Activated CD8-positive, alpha-beta memory T cell treated with anti-CD3 and anti-CD28 coated beads, Interleukin-2, amount 50 U/mL, for 4 hours (primary cell): ENCODE results near the gene GP2.
"Not testable (repeated sequence)": the region's sequence is repeated elsewhere in the genome, so short reads cannot be mapped to it uniquely, and the experiment has no call there.

Experiments
- DNase-seq: peaks from one replicate; pipeline ENCODE4 v3.0.0-alpha.2; 2020

GP2 gene

DNA sequence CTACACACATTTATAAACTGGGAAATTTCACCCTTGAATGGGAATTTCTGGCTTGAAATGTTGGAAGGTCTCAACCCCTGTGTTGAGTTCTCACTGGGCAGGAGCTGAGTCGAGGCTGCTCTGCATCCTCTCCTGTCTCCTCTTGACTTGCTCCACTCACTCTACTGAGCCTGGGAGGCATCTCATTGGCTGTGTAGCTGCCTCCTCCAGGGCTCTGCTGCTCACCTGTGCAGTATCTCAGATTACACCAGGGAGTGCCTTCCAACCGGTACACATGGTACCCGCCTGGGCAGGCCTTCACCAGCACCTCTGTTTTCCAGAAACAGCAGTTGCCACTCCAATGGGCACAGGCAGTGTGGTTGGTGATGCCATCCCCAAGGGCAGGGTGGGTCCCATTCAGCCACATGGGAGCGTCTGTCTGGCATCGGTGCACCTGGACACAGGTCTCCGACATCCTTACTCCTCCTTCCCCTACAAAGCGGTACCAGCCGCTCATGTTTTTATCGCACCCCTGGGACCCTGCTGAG, 3.7 kb downstream of the GP2 start:
- DNase-seq: no peak

DNA sequence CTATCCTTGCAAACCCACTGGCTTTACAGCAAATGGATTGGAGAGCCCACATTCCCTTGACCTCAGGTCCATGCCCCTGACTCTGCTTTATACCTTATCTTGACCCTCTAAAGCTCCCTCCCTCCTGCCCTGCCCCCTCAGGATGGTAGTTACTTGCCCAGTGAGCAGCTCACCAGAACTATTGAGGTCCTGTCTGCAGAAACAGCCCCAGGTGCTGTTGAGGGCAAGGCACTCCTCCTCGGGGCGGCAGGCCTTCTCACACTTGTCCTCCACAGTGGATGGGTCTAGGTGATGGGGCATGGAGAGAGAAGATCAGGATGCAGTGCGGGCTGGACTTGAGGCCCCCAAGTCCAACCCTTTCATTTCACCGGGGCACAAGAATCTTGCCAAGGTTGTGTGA, 4.6 kb downstream of the GP2 start:
- DNase-seq: no peak

DNA sequence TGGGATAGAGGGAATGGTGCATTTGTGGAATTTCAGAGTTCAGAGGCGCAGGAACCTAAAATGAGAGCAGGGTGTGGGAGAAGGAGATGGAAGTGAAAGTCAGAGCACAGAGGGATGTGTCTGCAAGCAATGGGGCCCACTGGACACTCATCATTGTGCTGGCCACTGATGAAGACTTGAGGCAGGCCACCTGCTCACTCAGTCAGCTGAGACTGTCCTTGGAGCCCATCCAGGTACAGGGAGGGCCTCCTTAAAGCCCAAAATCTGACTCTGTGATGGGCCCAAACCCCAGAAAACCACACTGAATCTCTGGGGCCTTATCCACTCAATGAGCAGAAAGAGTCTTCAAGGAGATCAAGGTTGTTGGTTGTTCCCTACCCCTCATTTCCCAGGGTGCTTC, 5.6 kb downstream of the GP2 start:
- no peak for DNase-seq

DNA sequence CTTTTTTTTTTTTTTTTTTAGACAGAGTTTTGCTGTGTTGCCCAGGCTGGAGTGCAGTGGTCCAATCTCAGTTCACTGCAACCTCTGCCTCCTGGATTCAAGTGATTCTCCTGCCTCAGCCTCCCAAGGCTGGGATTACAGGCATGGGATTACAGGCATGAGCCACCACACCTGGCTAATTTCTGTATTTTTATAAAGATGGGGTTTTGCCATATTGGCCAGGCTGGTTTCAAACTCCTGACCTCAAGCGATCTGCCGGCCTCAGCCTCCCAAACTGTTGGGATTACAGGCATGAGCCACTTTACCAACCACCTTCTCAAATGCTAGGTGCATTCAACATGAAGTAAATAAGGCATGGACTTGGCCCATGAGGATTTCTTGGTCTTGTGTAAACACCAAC, 6.3 kb downstream of the GP2 start:
- DNase-seq: not testable (repeated sequence)

DNA sequence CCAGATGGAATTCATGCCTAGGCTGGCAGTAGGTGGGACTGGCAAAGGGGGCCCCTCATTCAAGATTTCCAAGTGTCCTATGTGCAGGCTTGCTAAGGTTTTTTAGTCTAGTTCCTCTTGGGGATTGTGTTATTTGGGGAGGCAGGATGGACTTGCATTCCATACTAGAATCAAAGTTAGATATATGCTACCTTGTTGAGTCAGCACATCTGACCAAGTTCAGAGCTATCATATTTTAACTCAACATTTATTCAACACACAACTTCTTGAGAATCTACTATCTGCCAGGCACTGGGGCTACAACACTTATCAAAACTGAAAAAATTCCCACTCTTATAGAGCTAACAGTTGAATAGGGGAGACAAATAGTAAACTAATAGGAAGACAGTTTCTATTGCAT, 6.7 kb downstream of the GP2 start:
- DNase-seq: no peak

DNA sequence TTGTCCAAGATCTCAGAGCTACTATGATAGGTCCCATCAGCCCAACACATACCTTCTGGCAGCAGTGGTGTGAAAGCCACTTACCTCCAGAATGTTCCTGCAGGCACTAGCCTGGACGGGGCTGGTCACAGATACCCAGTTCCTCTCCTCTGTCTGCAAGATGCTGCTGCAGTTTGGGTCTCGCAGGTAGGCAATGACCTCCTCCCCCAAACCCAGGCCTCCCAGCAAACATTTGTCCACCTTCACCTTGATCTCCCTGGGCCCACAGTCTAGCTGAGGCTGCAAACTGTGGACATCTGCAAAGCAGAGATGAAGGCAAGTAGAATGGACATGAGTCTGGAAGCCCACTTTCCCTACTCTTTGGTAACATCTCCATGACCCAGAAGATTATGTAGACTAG, 7.1 kb downstream of the GP2 start:
- no peak for DNase-seq

DNA sequence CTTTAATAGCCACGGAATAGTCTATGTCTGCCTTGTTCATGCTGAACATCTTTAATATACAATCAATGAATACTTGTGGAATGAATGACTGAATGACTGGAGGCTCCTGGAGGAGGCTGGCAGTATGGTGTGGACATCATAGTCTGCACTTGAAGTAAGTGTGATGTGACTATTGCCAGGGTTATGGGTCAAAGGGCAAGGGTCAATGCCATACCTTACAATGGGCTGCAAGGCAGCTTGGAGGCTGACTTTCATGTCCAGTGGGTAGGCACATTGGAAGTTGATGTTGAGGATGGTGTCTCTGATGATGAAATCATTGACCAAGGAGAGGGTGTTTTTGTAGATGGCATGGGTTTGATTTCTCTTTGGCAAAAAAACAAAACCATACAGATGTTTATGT, 7.9 kb downstream of the GP2 start:
- no peak for DNase-seq

DNA sequence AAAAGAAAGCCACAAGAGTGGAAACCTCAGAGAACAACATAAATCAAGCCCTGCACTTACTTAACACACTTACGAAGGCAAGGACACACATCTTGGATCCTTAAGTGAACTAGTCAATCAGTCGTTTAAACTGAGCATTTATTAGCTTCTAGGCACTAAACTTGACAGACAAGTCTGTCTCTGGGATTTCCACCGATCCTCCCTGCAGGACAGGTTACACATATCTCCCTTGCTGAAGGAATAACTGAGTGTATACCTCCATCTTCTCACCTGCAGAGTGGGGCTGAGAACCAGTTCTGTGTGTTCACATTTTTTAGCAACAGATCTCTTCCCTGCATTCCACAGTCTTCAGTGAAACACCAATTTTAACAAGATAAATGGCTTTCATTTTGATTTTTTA, 8.9 kb downstream of the GP2 start:
- no peak for DNase-seq

DNA sequence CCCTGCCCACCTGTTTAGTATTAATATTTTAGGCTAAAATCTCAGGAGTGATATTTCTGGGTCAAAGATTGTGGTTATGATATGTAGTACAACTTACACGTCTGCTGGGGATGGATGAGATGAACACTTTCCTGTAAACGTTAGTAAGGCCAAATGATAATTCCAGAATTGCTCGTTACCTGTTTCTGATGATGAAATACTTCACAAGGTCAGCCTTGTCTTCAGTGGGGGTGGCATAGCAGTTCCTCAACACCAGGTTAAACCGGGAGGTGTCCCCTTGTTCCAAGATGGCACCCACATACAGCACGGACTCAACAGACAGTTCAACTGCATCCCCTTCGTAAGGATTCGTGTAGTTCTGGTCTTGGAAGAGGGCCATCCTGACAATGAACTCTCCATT, 9.3 kb downstream of the GP2 start:
- DNase-seq: no peak

DNA sequence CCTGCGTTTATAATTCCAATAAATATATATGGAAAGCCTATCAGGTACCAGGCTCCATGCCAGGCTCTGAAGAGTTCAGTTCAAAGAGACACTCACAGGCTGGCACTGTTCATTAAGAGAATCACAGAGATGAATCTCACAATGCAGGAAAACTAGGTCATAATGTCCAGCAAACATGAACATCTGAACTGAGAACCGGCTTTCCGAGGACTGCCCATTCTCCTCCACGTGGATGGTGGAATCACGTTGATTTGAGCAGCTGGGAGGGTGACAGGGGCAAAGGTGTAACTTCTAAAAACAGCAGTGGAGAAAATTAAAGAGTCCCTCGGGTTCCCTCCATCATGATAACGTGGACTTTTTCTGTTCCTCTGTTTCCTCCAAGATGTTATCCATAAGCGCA, 10.2 kb downstream of the GP2 start:
- no peak for DNase-seq

DNA sequence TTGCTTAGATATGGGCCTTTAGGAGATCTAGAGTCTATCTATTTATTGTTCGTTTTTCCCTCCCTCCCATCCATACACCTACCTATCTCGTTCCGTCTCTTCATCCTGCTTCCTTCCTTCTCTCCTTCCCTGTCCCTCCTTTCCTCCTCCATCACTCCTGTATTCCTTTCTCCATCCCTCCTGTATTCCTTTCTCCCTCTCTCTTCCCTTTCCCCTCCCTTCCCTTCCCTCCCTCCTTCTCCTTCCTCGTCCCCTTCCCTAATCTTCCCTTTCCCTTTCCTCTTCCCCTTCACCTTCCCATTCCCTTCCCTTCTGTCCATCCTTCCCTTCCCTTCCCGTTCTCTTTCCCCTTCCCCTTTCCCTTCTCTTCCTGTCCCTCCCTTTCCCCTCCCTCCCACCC, 10.6 kb downstream of the GP2 start:
- DNase-seq: no peak

DNA sequence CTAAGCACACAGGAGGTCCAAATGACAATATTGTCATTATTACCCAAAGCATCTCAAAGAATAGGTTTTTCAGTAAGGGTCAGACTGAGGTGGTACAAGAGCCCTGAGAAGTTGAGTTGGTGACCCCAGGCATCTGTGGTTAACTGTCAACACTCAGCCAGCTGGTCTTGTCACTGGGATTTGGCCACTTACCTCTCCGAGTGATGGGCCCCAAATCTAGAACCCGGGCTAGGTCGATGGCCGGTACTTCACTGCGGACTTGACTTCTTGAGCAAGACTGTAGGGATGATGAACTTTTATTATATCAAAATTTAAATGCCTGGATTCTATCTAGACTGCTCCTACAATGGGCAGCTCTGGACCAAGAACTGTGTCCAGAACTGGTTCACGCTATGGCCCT, 11.5 kb downstream of the GP2 start:
- no peak for DNase-seq

DNA sequence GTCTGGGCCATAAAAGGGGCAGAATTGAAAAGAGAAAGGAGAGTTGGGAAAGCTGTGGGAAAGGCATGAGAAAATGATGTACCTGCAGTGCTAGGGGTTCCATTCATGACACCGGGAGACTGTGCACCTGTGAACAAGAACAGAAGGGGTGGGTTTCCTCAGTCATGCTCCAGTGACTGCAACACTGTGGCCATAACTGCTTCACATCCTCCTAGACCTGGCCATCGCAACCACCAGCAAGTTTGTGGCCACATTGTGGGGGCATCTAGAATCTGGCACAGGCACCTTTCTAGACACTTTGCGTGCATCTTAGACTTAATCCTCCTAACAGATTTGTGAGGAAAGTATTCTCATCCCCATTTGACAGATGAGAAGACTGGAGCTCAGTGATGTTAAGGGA, 12.7 kb downstream of the GP2 start:
- DNase-seq: no peak

DNA sequence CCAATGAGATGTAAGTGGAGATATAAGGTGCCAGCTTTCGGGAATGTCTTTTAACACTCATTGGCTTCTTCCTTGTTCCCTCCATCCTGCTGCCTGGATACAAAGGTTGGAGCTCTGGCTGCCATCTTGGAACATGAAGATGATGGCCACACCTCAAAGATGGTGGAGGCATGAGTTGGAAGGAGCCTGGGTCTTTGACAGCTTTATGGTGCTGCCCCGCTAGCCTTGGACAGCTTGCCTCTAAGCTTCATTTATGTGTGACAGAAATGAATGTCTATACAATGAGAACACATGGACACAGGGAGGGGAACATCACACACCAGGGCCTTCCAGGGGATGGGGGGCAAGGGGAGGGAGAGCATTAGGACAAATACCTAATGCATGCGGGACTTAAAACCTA, 13.6 kb downstream of the GP2 start:
- DNase-seq: no peak

DNA sequence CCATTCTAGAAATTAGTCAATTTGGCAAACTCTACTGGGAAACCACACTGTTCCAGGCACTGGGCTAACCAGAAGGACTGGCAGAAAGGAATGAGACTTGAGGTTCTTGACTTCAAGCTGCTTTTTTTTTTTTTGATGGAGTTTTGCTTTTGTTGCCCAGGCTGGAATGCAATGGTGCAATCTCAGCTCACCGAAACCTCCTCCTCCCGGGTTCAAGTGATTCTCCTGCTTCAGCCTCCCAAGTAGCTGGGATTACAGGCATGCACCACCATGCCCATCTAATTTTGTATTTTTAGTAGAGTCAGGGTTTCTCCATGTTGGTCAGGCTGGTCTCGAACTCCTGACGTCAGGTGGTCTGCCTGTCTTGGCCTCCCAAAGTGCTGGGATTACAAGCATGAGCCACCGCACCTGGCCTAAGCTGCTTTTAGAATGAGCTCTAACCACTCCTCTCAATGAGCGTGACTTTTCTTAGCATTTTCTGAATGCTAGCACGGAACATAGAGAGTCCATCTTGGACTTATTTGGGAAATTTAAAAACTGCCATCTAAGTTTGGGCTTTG, 14.7 kb downstream of the GP2 start:
- DNase-seq: not testable (repeated sequence)

DNA sequence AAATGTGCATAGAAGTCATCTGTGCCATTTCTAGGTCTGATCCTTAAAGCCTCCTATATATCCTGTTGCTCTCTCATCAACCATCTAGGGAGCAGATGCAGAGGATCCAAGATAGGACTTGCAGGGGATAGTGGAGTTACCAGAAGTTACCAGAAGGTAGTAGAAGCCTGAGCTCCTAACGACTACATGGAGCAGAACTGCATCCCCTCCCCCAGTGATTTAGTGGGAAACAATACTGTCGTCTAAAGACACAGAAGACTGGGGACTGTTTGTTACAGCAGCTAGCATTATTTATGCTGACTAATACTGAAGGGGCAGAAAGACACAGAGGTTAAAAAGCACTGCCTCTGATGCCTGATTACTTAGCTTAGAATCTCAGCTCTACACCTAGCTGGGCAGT, 15.8 kb downstream of the GP2 start:
- DNase-seq: no peak

DNA sequence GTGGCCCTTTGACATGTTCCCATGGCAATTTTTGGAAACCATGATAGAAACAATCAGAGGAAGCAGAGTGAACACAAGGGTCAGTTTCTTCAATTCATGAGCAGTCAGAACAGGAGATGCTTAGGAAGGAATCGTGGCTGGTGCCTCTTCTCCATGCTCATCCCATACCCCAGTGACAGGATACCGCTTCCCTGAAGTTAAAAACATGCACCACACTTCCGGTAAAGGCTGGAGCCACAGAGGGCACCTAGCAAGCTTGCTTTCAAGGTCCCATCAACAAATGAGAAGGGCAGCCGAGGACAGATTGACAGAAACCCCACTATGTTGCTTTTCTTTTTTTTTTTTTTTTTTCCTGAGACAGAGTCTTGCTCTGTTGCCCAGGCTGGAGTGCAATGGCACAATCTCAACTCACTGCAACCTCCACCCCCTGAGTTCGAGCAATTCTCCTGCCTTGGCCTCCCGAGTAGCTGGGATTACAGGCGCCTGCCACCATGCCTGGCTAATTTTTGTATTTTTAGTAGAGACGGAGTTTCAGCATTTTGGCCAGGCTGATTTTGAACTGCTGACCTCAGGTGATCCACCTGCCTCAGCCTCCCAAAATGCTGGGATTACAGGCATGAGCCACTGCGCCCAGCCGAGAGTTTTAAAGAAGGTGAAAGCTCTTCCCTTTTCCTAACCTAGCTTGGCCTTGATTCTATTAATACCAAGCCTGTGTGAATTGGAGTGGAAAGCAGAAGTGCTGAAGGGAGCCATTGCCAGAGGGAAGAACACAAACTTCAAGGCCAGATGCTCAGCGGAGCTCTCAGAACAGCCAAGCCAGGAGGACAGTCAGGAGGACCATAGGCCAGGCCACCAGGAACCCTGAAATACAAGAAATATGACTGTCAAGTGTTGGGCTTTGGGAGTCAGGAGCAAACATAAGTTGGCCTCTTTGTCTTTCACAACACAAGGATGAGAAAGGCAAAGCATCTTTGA, 16.6 kb downstream of the GP2 start:
- no peak for DNase-seq

DNA sequence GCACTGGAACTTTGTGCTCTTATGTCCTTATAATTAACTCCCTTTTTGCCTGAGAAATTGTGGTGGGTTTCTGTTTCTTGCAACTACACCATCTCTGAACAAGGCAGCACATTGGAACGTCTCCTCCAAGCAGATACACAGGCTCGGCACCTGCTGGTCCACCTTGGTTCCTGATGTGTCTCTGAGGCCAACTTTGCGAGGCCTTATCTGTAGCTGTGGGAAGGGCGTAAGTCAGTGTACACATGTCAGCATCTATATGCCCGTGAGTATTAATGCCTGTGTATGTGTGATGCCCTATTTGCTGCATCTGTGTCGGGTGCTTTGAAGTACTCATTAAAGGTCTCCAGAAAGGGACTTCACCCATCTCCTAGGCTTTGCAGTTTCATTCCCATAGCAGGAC, 17.5 kb downstream of the GP2 start:
- no peak for DNase-seq

DNA sequence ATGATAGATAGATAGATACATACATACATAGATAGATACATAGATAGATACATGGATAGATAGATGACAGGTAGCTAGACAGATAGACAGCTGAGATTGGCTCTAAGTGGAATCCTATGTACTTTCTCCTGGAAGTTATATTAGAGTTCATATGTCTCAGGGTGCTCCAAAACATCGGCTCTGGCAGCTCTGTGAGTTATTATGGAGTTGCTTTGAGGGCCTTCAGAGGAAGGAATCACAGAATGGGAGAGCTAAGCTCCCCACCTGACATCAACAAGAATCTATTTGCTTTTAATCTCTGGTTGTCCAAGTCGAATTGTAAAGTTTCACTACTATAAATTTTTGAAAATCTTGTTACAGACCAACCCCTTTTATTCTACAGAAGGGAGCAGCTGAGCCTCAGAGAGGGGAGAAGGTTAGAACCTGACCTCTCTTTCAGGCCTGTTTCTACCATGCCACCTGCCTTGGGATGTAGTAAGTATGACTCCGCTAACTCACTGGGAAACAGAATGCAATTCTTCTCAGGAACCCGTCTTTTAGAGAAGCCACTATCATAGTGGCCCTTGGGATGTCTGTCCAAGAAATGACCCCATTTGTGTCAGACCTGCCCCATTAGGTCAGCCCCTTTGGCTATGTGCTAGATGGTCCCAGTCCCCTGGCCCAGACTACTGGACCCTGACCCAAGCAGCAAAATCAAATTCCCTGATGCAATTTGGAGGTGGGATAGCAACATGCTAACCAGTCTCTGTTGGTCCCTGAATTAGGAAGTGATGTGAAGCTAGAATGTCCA, 18.3 kb downstream of the GP2 start:
- DNase-seq: no peak

DNA sequence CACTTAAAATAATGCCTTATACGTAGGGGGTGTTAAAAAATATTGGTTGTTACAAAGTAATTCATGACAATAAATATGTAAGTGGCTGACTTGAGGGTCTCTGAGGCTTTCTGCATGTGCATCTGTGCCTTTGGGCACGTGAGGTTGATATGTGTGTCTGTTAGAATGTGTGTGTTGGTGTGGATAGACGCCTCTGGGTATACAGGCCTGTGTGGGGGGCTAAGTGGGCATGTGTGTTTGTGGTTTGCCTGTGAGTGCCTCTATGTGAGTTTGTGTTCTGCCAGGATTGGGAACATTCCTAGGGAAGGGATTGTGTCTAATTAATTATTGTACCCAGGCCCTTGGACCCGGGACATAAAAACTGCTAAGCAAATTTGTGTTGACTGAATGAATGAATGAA, 19.0 kb downstream of the GP2 start:
- DNase-seq: no peak

DNA sequence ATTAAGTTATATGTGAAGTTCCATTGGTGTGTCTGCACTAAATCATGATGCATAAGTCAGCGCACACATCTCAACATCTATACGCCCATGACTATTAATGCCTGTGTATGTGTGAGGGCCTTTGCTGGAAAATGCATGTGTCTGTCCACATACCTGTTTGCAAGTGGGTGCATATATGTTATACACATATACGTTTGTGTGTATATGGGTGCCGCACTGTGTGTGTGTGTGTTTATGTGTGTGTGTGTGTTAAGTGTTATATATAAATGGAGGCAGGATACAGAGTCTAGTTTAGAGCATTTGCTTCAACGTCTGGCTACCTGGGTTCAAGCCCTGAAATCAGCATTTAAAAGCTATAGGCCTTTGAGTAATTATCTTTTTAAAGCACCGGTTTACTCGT, 19.5 kb downstream of the GP2 start:
- no peak for DNase-seq

DNA sequence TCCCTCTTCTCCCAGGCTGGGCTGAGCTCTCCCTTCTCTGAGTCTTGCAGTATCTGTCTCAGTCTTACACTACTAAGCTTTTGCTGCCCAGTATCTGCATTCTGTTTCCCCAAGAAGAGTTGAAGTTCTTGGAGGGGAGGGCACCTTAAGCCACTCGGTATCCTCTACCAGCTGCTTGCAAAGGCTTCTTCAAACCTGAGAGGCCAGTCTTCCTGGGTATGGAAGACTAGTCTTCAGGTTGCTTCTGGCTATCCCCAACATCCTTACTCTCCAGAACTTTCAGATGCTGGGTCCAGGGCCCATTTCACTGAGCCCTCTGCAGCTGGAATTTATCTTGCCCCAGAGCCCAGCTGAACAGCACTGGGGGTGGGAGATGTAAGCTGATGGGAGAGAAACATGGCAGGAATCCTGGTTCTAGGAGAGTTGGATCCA, 20.1 kb downstream of the GP2 start:
- no peak for DNase-seq

DNA sequence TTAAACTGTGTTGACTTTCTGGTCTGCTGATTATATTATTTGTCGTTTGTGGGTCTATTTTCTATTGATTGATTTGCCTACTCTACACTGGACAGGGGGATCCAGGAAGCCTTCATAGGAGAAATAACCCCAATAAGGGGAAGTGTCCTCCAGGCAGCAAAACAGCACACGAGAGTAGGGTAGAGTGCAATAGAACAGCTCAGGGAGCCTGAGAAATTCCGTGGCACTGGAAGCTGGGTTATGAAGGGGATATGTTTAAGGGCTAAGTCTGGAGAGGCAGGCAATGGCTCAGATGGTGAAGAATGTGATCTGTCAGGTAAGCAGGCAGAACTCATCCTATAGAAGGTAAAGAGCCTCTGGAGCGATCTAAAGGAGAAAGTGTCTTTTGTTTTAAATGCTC, 20.9 kb downstream of the GP2 start:
- no peak for DNase-seq

DNA sequence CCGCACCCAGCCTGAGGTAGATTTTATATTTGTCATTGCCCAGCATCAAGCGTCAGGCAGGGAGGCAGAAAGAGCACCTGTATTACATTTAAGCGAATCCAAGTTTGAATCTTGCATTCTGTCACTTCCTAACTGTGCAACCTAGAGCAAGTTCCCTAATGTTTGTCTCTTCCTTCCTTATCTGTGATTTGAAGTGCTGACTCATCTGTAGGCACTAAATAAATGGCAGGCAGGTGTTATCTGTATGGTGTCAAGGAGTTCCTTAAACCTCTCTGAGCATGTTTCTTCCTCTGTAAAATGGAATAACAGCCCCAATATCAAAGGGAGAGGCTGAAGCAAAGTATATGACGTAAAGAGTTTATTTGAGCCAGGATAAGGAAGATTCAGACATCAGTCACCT, 24.3 kb downstream of the GP2 start:
- DNase-seq: no peak
